ENCODE results near the gene CNPPD1.

DNA sequence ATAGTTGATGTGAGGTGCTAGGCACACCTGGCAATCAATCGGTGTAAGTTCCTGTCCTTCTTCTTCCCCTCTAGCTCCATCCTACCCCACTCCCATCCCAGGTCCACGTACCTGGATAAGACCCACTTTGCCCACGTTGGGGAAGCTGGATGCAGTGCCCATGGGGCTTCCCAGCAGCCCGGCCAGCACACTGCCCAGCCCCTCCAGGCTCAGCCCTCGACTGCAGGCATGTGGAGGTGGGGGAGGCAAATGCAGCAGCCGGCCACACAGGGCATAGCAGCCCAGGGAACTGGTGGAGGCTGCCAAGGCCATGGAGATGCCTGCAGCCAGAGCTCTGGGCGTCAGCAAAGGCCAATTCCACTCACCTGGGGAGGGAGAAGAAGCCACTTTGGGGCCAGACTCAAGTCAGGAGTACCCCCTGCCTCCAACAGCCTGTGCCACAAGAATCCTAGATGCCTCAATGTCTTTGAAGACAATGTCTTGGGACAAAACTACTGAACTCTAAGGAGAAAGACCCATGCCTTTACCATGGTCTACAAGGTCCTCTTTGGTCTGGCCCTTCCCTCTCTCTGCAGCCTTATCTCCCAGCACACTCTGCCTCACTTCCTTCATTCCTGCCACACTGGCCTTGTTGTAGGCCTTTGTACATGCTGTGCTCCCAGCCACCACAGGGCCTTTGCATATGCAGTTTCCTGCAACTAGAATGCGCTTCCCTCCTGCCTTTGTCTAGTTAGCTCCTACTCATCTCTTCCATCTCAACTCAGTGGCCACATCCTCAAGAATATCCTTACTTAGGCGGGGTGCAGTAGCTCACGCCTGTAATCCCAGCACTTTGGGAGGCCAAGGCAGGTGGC lies 11.4 kb downstream of the CNPPD1 start:
- TF ChIP-seq, protein P1, sequence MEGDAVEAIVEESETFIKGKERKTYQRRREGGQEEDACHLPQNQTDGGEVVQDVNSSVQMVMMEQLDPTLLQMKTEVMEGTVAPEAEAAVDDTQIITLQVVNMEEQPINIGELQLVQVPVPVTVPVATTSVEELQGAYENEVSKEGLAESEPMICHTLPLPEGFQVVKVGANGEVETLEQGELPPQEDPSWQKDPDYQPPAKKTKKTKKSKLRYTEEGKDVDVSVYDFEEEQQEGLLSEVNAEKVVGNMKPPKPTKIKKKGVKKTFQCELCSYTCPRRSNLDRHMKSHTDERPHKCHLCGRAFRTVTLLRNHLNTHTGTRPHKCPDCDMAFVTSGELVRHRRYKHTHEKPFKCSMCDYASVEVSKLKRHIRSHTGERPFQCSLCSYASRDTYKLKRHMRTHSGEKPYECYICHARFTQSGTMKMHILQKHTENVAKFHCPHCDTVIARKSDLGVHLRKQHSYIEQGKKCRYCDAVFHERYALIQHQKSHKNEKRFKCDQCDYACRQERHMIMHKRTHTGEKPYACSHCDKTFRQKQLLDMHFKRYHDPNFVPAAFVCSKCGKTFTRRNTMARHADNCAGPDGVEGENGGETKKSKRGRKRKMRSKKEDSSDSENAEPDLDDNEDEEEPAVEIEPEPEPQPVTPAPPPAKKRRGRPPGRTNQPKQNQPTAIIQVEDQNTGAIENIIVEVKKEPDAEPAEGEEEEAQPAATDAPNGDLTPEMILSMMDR (IDR thresholded peaks at IDR 0.05): no peak
- TF ChIP-seq POLR2A (IDR thresholded peaks at IDR 0.05): no peak

Measured in heart left ventricle (tissue), 13 donors.